ENCODE measurements around the gene WNK3.
"Not testable (repeated sequence)": the region's sequence is repeated elsewhere in the genome, so short reads cannot be mapped to it uniquely, and the experiment has no call there.

The WNK3 gene

GRCh38 chrX:54357414-54358377 lies at the start of gene WNK3:
WNK3 (minus strand) TSS chrX:54358046.
- peak; percentile 92 for DNase-seq

GRCh38 chrX:54407266-54407665 lies 49.4 kb upstream of the WNK3 start:
- DNase-seq: no peak

GRCh38 chrX:54397113-54397512 lies 39.3 kb upstream of the WNK3 start:
- no peak for DNase-seq

- DNase-seq: no peak
Measured at GRCh38 chrX:54386314-54386713, 28.5 kb upstream of the WNK3 start.

GRCh38 chrX:54384661-54385060 lies 26.8 kb upstream of the WNK3 start:
- not testable (repeated sequence) for DNase-seq

- DNase-seq: no peak
Measured at GRCh38 chrX:54359408-54359807, 1.6 kb upstream of the WNK3 start.

- peak; percentile 85 for DNase-seq
Measured at GRCh38 chrX:54358424-54359211, 772 bp upstream of the WNK3 start.

- DNase-seq: no peak
Measured at GRCh38 chrX:54352677-54353076, 5.2 kb downstream of the WNK3 start.

- not testable (repeated sequence) for DNase-seq
Measured at GRCh38 chrX:54337383-54337782, 20.5 kb downstream of the WNK3 start.

GRCh38 chrX:54325077-54325476 lies 32.8 kb downstream of the WNK3 start:
- no peak for DNase-seq

GRCh38 chrX:54320067-54320466 lies 37.8 kb downstream of the WNK3 start:
- DNase-seq: no peak

- no peak for DNase-seq
Measured at GRCh38 chrX:54306379-54306778, 51.5 kb downstream of the WNK3 start.

- DNase-seq: no peak
Measured at GRCh38 chrX:54301516-54301915, 56.3 kb downstream of the WNK3 start.

GRCh38 chrX:54294306-54294705 lies 63.5 kb downstream of the WNK3 start:
- no peak for DNase-seq

GRCh38 chrX:54292755-54293154 lies 65.1 kb downstream of the WNK3 start:
- no peak for DNase-seq

- no peak for DNase-seq
Measured at GRCh38 chrX:54291758-54292157, 66.1 kb downstream of the WNK3 start.

- no peak for DNase-seq
Measured at GRCh38 chrX:54288968-54289367, 68.9 kb downstream of the WNK3 start.

- no peak for DNase-seq
Measured at GRCh38 chrX:54288277-54288676, 69.6 kb downstream of the WNK3 start.

- DNase-seq: no peak
Measured at GRCh38 chrX:54281676-54282075, 76.2 kb downstream of the WNK3 start.

- no peak for DNase-seq
Measured at GRCh38 chrX:54280466-54280865, 77.4 kb downstream of the WNK3 start.

- DNase-seq: no peak
Measured at GRCh38 chrX:54271664-54272063, 86.2 kb downstream of the WNK3 start.

- peak; percentile 3 for DNase-seq
Measured at GRCh38 chrX:54248309-54248708, 109.5 kb downstream of the WNK3 start.

- no peak for DNase-seq
Measured at GRCh38 chrX:54246866-54247265, 111.0 kb downstream of the WNK3 start.

GRCh38 chrX:54238588-54238987 lies 119.3 kb downstream of the WNK3 start:
- no peak for DNase-seq

All from NCI-H345 (cell line).